ENCODE data around the gene PLA2G5.

Gene PLA2G5

DNA sequence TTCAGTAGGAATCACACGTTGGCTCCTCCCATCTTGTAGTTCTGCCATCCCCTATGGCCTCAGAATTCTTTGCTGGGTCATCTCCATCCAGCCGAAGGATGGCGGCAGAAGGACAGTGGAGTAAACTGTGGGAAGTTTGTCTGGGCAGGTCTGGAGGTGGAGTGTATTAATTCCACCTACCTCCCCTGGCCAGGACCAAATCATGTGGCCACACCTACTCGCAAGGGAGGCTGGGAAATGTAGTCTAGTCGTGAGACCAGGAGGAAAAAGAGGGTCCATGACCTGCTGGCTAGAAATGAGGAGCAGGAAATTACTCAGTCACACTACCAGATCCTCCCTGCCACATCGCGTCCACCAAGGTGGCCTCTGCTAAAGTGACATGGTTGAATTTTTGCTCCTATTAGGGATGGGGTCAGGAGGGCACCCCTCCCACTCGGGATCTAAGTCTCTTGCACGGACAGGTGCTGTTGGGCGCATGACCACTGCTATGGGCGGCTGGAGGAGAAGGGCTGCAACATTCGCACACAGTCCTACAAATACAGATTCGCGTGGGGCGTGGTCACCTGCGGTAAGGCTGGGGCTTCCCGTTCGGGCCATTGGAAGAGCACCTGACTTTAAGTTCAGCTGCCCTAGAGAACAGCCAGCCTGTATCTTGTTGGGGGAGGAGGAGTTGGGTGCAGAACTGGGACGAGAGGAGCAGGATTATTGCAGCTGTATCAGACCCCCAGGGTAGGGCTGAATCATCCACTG, 19.5 kb downstream of the PLA2G5 start:
- no peak for DNase-seq (ENCODE audit: low spot score)

GRCh38 chr1:20090119-20090518, 20.1 kb downstream of the PLA2G5 start:
- DNase-seq (ENCODE audit: low spot score) = no peak

DNA sequence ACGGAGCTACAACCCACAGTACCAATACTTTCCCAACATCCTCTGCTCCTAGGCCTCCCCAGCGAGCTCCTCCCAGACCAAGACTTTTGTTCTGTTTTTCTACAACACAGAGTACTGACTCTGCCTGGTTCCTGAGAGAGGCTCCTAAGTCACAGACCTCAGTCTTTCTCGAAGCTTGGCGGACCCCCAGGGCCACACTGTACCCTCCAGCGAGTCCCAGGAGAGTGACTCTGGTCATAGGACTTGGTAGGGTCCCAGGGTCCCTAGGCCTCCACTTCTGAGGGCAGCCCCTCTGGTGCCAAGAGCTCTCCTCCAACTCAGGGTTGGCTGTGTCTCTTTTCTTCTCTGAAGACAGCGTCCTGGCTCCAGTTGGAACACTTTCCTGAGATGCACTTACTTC, 20.6 kb downstream of the PLA2G5 start:
- no peak for DNase-seq (ENCODE audit: low spot score)

- DNase-seq (ENCODE audit: low spot score) = no peak
These were observed 23.3 kb downstream of the PLA2G5 start for GRCh38 chr1:20093303-20093702.

GRCh38 chr1:20093940-20094391, 24.0 kb downstream of the PLA2G5 start:
- no peak for DNase-seq (ENCODE audit: low spot score)

DNA sequence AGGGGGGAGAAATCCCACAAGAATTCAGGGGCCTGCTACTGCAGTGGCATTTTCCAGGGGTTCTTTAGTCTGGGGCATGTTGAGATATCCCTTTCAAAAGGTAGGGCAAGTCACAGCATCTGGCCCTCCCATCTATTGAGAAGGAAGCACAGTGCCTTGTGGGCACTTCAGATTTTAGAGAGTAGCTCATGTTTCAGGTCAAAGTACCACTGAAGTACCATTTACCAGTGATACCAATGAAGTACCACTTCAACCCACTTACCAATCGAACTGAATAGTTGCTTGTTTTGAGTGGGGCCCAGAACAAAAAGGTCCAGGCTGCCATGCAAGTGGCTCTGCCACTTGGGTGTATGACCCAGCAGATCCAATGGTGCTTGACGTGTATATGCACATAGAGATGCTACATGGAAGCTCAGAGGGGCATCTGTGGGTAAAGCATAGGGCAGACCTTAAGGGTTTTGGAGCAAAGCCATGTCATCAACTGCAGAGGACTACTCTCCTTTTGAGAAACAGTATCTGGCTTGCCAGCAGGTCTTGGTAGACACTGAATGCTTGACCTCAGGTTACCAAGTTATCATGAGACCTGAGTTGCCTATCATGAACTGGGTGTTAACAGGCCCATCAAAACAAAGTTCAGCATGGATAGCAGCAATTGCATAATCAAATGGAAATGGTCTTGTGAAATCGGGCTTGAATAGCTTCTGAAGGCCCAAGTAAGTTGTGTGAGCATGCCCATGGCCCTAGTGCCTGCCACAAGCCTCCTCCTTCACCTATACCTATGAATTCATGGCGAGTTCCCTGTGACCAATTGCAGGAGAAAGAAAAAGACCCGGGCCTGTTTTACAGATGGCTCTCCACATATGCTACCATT, 25.8 kb downstream of the PLA2G5 start:
- no peak for DNase-seq (ENCODE audit: low spot score)

GRCh38 chr1:20096840-20097447, 26.9 kb downstream of the PLA2G5 start:
- DNase-seq (ENCODE audit: low spot score) = no peak

GRCh38 chr1:20099533-20099932, 29.5 kb downstream of the PLA2G5 start:
- DNase-seq (ENCODE audit: low spot score) = no peak

GRCh38 chr1:20100632-20101355, 30.8 kb downstream of the PLA2G5 start:
- no peak for DNase-seq (ENCODE audit: low spot score)

DNA sequence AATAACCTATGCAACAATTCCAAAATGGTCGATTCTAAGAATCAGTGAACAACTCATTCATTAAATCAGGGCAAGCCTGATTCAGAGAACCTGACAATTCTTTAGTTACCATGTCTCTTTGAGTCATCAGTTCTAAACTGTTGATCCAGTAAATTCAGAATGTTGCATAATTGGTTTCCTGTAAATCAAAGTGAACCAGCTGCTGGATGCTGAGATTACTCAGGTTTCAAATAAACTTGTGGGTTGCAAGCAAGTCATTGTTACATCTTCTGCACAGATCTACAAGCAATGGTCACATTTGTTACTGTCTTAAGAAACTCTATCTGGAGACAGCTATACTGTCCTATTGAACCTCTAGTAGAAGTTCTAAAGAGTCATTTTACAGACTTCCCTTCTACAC, 32.9 kb downstream of the PLA2G5 start:
- no peak for DNase-seq (ENCODE audit: low spot score)

DNA sequence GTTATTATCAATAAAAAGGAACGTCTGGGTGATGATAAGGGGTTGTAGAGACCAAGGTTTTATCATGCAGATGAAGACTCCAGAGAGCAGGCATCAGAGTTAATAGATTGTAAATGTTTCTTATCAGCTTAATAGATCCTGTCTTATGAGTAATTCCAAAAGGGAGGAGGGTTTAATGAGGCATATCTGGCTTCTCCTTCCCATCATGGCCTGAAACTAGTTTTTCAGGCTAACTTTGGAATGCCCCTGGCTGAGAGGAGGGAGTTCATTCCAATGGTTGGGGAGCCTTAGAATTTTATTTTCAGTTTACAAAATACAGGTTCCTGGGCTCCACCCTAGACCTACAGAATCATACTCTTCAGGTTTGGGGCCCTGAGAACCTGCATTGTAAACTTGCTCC, 35.9 kb downstream of the PLA2G5 start:
- no peak for DNase-seq (ENCODE audit: low spot score)

DNA sequence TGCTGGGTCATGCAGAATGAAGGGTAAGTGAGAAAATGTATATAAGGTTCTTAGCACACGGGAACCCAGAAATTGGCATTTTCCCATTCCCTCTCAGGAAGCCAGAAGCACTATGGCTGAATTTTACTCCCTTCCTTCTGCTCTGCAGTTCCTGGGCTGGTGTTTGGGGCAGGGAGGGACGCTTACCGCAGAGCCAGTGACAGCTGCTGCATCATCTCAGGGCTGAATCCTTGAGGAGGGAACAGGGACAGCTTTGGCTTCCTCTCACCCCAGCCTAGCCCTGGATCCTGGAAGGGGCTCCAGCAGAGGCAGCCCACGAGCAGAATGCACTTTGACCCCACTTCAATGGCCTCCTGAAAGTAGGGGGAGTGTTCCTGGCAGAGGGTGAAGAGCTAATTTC, 37.4 kb downstream of the PLA2G5 start:
- no peak for DNase-seq (ENCODE audit: low spot score)

GRCh38 chr1:20107796-20108195, 37.8 kb downstream of the PLA2G5 start:
- no peak for DNase-seq (ENCODE audit: low spot score)

DNA sequence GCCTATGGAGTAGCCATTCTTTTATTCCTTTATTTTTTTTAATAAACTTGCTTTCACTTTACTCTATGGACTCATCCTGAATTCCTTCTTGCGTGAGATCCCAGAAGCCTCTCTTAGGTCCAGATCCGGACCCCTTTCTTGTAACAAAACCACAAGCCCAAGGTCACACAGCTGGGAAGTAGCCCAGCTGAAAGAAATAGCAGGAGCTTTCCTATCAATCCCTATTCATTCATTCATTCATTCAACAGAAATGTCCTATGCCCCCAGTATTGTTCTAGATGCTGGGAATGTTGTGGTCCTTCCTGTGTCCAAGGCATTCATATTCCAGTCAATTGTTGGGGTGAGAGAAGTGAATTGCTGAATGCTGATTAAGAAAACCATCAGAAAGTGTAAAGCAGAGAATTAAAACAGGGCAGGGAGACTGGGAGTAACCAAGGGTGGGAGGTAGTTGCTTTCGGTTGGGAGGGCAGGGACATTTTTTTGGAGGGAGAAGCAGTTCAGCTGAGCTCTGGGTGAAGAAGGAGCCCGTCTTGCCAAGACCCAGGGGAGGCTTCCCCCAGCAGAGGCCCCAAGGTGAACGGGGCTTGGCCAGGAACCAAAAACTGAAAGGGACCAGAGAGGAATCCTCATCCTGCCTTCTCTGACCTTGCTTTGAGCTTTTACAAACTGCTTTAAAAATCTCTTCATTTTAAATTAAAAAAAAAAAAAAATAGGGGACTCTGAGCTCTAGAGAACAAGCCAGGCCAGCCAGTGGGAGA, 38.6 kb downstream of the PLA2G5 start:
- no peak for DNase-seq (ENCODE audit: low spot score)

GRCh38 chr1:20109223-20109856, 39.3 kb downstream of the PLA2G5 start:
- DNase-seq (ENCODE audit: low spot score) = no peak

- no peak for DNase-seq (ENCODE audit: low spot score)
These were observed 40.7 kb downstream of the PLA2G5 start for GRCh38 chr1:20110679-20111078.

DNA sequence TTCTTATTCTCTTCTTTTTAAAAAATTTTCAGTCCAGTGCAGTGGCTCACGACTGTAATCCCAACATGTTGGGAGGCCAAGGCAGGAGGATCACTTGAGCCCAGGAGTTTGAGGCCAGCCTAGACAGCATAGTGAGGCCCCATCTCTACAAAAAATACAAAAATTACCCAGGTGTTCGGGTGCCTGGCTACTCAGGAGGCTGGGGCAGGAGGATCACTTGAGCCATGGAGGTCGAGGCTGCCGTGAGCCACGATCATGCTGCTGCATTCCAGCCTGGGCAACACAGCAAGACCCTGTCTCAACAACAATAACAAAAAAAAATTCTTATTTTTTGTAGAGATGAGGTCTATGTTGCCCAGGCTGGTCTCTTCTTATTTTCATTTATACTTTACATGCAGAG, 41.5 kb downstream of the PLA2G5 start:
- no peak for DNase-seq (ENCODE audit: low spot score)

DNA sequence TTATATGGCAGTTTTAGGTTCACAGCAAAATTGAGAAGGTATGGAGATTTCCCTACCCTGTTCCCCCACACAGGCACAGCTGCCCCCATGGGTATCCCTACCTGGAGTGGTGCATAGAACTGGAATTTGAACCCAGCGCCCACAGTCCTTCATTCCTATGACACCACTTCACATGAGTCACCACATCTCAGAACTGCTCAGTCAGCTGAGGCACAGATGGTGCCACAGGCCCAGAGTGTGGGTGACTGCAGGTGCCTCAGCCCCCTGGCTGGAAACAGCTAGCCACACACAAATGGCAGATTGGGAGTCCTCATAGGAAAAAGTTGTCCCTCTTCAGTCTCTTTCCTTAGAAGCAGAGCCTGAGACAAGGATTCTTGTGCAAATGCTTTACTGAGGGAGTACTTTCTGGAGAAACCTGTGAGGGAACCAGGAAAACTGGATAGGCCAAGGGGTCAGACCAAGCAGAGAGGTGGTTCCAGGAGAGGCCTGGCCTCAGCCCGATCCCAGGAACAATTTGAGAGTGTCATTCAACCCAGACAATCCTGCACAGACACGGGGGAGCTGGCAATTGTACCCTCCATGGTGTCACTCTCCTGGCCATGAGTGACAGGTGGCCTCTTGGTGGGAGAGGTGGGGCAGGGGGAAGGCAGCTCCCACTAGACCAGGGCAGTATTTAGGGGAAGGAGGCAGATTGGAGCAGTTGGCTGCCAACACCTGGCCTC, 42.4 kb downstream of the PLA2G5 start:
- DNase-seq (ENCODE audit: low spot score) = no peak

- DNase-seq (ENCODE audit: low spot score) = no peak
These were observed 44.1 kb downstream of the PLA2G5 start for GRCh38 chr1:20114021-20114648.
